Neural cell (in vitro differentiated cells): ENCODE results near the gene LANCL3. TPM values are rescaled to one million over a fixed set of nuclear protein-coding genes. Genes with fewer than 3 reads are reported as not detected.

Source experiments
- H2AFZ ChIP-seq: fragments of 200-600, 300-800 bp; sonication (generic), shearing (Covaris generic); 2 replicates; pipeline ENCODE4 v1.6.0; 2014; ENCODE audit warnings: low read depth, mild to moderate bottlenecking, antibody characterized with exemption, low read length, moderate library complexity
- H3F3A ChIP-seq: fragments of 200-600 bp; shearing (Covaris generic); 2 replicates; pipeline ENCODE4 v1.6.1; 2016; ENCODE audit warnings: mild to moderate bottlenecking, moderate library complexity, mixed read lengths, antibody characterized with exemption, low read length; ENCODE audit not compliant: insufficient read depth, poor library complexity, severe bottlenecking
- H3K27ac ChIP-seq: fragments of 200-600, 300-800 bp; sonication (generic), shearing (Covaris generic); 2 replicates; pipeline ENCODE4 v1.5.1; 2014; ENCODE audit warnings: mild to moderate bottlenecking, low read length, moderate library complexity
- H3K27me3 ChIP-seq: fragments of 300-800, 200-600 bp; sonication (generic), shearing (Covaris generic); 2 replicates; pipeline ENCODE4 v1.6.0; 2014; ENCODE audit warnings: mild to moderate bottlenecking, low read depth, low read length, moderate library complexity; ENCODE audit not compliant: insufficient read depth
- H3K36me3 ChIP-seq: fragments of 300-800, 200-600 bp; sonication (generic), shearing (Covaris generic); 2 replicates; pipeline ENCODE4 v1.5.1; 2014; ENCODE audit warnings: mild to moderate bottlenecking, antibody characterized with exemption, low read length, moderate library complexity; ENCODE audit not compliant: insufficient read depth
- H3K4me2 ChIP-seq: fragments of 300-800, 200-600 bp; sonication (generic), shearing (Covaris generic); 2 replicates; pipeline ENCODE4 v1.6.0; 2014; ENCODE audit warnings: mild to moderate bottlenecking, low read length
- H3K4me3 ChIP-seq: fragments of 300-800, 200-600 bp; sonication (generic), shearing (Covaris generic); 2 replicates; pipeline ENCODE4 v1.5.1; 2014; ENCODE audit warnings: mild to moderate bottlenecking, low read length, moderate library complexity
- H3K79me2 ChIP-seq: fragments of 200-600 bp; shearing (Covaris generic); replicated peaks from 2 replicates; pipeline ENCODE4 v1.6.0; 2014; ENCODE audit warnings: mild to moderate bottlenecking, low read length, moderate library complexity; ENCODE audit not compliant: insufficient read depth
- H3K9ac ChIP-seq: fragments of 300-800, 200-600 bp; sonication (generic), shearing (Covaris generic); 2 replicates; pipeline ENCODE4 v1.6.1; 2016; ENCODE audit warnings: mild to moderate bottlenecking, low read length, mixed read lengths
- H3K9me2 ChIP-seq: fragments of 200-600 bp; shearing (Covaris generic); 2 replicates; pipeline ENCODE4 v1.6.1; 2016; ENCODE audit warnings: mild to moderate bottlenecking, low read length, mixed read lengths; ENCODE audit not compliant: insufficient read depth
- H3K9me3 ChIP-seq: fragments of 200-600, 300-800 bp; sonication (generic), shearing (Covaris generic); 2 replicates; pipeline ENCODE4 v1.6.1; 2016; ENCODE audit warnings: mild to moderate bottlenecking, mixed run types, low read length, moderate library complexity, mixed read lengths
- H4K20me1 ChIP-seq: fragments of 200-600 bp; shearing (Covaris generic); 2 replicates; pipeline ENCODE4 v1.6.1; 2016; ENCODE audit warnings: mild to moderate bottlenecking, mixed run types; ENCODE audit not compliant: insufficient read depth
- CTCF ChIP-seq: fragments of 450-650 bp; IDR thresholded peaks from 2 replicates; pipeline ENCODE4 v1.5.1; 2014; ENCODE audit warnings: antibody characterized with exemption, mild to moderate bottlenecking, moderate library complexity; ENCODE audit not compliant: poor library complexity, severe bottlenecking
- EP300 ChIP-seq: fragments of 450-650 bp; conservative IDR thresholded peaks from 2 replicates; pipeline ENCODE4 v1.6.1; 2014; ENCODE audit warnings: antibody characterized with exemption, mild to moderate bottlenecking, moderate library complexity; ENCODE audit not compliant: poor library complexity, severe bottlenecking
- EZH2 ChIP-seq: fragments of 200-600, 300-800 bp; shearing (Covaris generic), sonication (generic); IDR thresholded peaks from 2 replicates; pipeline ENCODE4 v1.6.1; 2014; ENCODE audit warnings: antibody characterized with exemption, low read length, borderline replicate concordance, mild to moderate bottlenecking; ENCODE audit not compliant: insufficient read depth, poor library complexity, severe bottlenecking
- MXI1 ChIP-seq: fragments of 450-650 bp; conservative IDR thresholded peaks from 2 replicates; pipeline ENCODE4 v1.6.1; 2014; ENCODE audit warnings: antibody characterized with exemption, mild to moderate bottlenecking; ENCODE audit not compliant: poor library complexity, severe bottlenecking
- POLR2AphosphoS5 ChIP-seq: IDR thresholded peaks from 2 replicates; pipeline ENCODE4 v1.6.1; 2012
- RAD21 ChIP-seq: fragments of 450-650 bp; conservative IDR thresholded peaks from 2 replicates; pipeline ENCODE4 v1.6.1; 2014; ENCODE audit warnings: antibody characterized with exemption, mild to moderate bottlenecking, moderate library complexity
- REST ChIP-seq: IDR thresholded peaks from 2 replicates; pipeline ENCODE4 v1.6.1; 2012; ENCODE audit warnings: borderline replicate concordance
- SMC3 ChIP-seq: fragments of 450-650 bp; conservative IDR thresholded peaks from 2 replicates; pipeline ENCODE4 v1.6.1; 2014; ENCODE audit warnings: antibody characterized with exemption, mild to moderate bottlenecking, moderate library complexity; ENCODE audit not compliant: poor library complexity
- TAF1 ChIP-seq: IDR thresholded peaks from 2 replicates; pipeline ENCODE4 v1.6.1; 2012; ENCODE audit warnings: low read depth
- polyA plus RNA-seq: library from polyadenylated mRNA; depleted of rRNA; stranded (reverse); fragments of >200 nt; gene quantifications from 2 replicates; pipeline ENCODE4 v1.2.3, GENCODE V29; 2014

The LANCL3 gene
- polyA plus RNA-seq, 1 donor from 2014 or later: 0.35 TPM

GRCh38 chrX:37677765-37678164, 106.3 kb downstream of the LANCL3 start:
- H3K27ac ChIP-seq: no peak overlapping the region

GRCh38 chrX:37678574-37678973, 107.1 kb downstream of the LANCL3 start:
- H3K9me2 ChIP-seq: no peaks in the 10 kb centered on the region
- H3K27me3 ChIP-seq: no peaks in the 10 kb centered on the region
- H2AFZ ChIP-seq: no peak overlapping the region
- no peaks in the 10 kb centered on the region for H4K20me1 ChIP-seq
- H3K27ac ChIP-seq: no peak overlapping the region
- no peaks in the 10 kb centered on the region for H3K79me2 ChIP-seq
- no peaks in the 10 kb centered on the region for H3K36me3 ChIP-seq
- no peak overlapping the region for H3K9ac ChIP-seq
- H3K4me3 ChIP-seq: no peak overlapping the region
- H3K4me2 ChIP-seq: no peak overlapping the region
- no peaks in the 10 kb centered on the region for H3K9me3 ChIP-seq
- H3F3A ChIP-seq: no peaks in the 10 kb centered on the region
- TF ChIP-seq SMC3 (no peak), POLR2AphosphoS5 (no peak), CTCF (no peak), EZH2 (no peak), EP300 (no peak), MXI1 (no peak), RAD21 (no peak), TAF1 (no peak)

More at GRCh38 chrX:37677765-37678164, 106.3 kb downstream of the LANCL3 start:
- Histone ChIP-seq H3K4me2 (no peak overlapping the region), H4K20me1 (no peaks in the 10 kb centered on the region), H3K9me2 (no peaks in the 10 kb centered on the region), H3K79me2 (no peaks in the 10 kb centered on the region), H3K9ac (no peak overlapping the region), H3K4me3 (no peak overlapping the region), H2AFZ (no peak overlapping the region), H3K9me3 (no peaks in the 10 kb centered on the region), H3K27me3 (no peaks in the 10 kb centered on the region), H3K36me3 (no peaks in the 10 kb centered on the region), H3F3A (no peaks in the 10 kb centered on the region)
- TF ChIP-seq MXI1 (no peak), SMC3 (no peak), TAF1 (no peak), EZH2 (no peak), EP300 (no peak), RAD21 (no peak), REST (no peak), POLR2AphosphoS5 (no peak), CTCF (no peak)
